PC-9 (cell line): ENCODE results near the gene PSMG4. TPM values are rescaled to one million over a fixed set of nuclear protein-coding genes. Genes with fewer than 3 reads are reported as not detected.

Experiments
- Bru-seq: library from RNA; stranded (reverse); fragments of 400-500 nt; gene quantifications from one replicate; lab custom pipeline; 2021; lab: Mats Ljungman, UMichigan
- BruChase-seq, 2 experiments: library from RNA; stranded (reverse); fragments of 400-500 nt; gene quantifications; one replicate each; lab custom pipeline; 2021; lab: Mats Ljungman, UMichigan
- BruUV-seq: library from RNA; stranded (reverse); fragments of 400-500 nt; replicated peaks from 2 replicates; lab custom pipeline; 2021; lab: Mats Ljungman, UMichigan
- CTCF ChIA-PET: fragments of 300-600 bp; sonication (Branson Sonifier 250); formaldehyde crosslinking; loops from one replicate; lab custom pipeline; 2022; ENCODE audit warnings: antibody characterized with exemption; lab: Charles Lee
- POLR2A ChIA-PET: fragments of 300-600 bp; sonication (Branson Sonifier 250); formaldehyde crosslinking; loops from one replicate; lab custom pipeline; 2022; ENCODE audit warnings: antibody characterized with exemption; ENCODE audit not compliant: unreplicated experiment; lab: Charles Lee
- DNase-seq, 2 experiments: peaks; one replicate each; pipeline versions ENCODE4 v3.0.0 to v3.0.0-alpha.2; 2015 to 2022; ENCODE audit warnings: mixed read lengths in 1 of 2
- H2AFZ ChIP-seq: fragments of 200-600 bp; sonication (generic); 2 replicates; pipeline ENCODE4 v1.8.1; 2017; ENCODE audit warnings: antibody characterized with exemption
- H3F3A ChIP-seq: fragments of 200-600 bp; sonication (generic); 2 replicates; pipeline ENCODE4 v1.8.1; 2017; ENCODE audit warnings: antibody characterized with exemption, mild to moderate bottlenecking, low read depth; ENCODE audit not compliant: insufficient read depth
- H3K27ac ChIP-seq: fragments of 200-600 bp; sonication (generic); 2 replicates; pipeline ENCODE4 v1.6.1; 2016; ENCODE audit warnings: mixed run types
- H3K27me3 ChIP-seq: fragments of 200-600 bp; sonication (generic); 2 replicates; pipeline ENCODE4 v1.6.1; 2016; ENCODE audit warnings: low read depth, mixed run types; ENCODE audit not compliant: insufficient read depth
- H3K36me3 ChIP-seq: fragments of 200-600 bp; sonication (generic); 2 replicates; pipeline ENCODE4 v1.6.1; 2016; ENCODE audit warnings: low read depth, mixed run types
- H3K4me1 ChIP-seq: fragments of 200-600 bp; sonication (generic); replicated peaks from 2 replicates; pipeline ENCODE4 v1.6.1; 2016; ENCODE audit warnings: mixed run types; ENCODE audit not compliant: insufficient read depth
- H3K4me2 ChIP-seq: fragments of 200-600 bp; sonication (generic); 2 replicates; pipeline ENCODE4 v1.6.1; 2017; ENCODE audit warnings: mixed run types
- H3K4me3 ChIP-seq: fragments of 200-600 bp; sonication (generic); 2 replicates; pipeline ENCODE4 v1.6.1; 2016; ENCODE audit warnings: mixed run types
- H3K79me2 ChIP-seq: fragments of 200-600 bp; sonication (generic); 2 replicates; pipeline ENCODE4 v1.6.1; 2017; ENCODE audit warnings: low read depth, mixed run types
- H3K9me2 ChIP-seq: fragments of 200-600 bp; sonication (generic); 2 replicates; pipeline ENCODE4 v1.8.1; 2017; ENCODE audit warnings: mild to moderate bottlenecking; ENCODE audit not compliant: insufficient read depth
- H3K9me3 ChIP-seq: fragments of 200-600 bp; sonication (generic); 2 replicates; pipeline ENCODE4 v1.8.1; 2016; ENCODE audit warnings: low read depth; ENCODE audit not compliant: insufficient read depth
- H4K20me1 ChIP-seq: fragments of 200-600 bp; sonication (generic); 2 replicates; pipeline ENCODE4 v1.8.1; 2017; ENCODE audit not compliant: insufficient read depth
- CTCF ChIP-seq: fragments of 200-600 bp; sonication (generic); conservative IDR thresholded peaks from 2 replicates; pipeline ENCODE4 v1.6.1; 2017; ENCODE audit warnings: mixed run types, antibody characterized with exemption, mild to moderate bottlenecking, moderate library complexity
- EZH2 ChIP-seq: fragments of 200-600 bp; sonication (generic); IDR thresholded peaks from 2 replicates; pipeline ENCODE4 v1.8.0; 2017; ENCODE audit warnings: antibody characterized with exemption, low read depth
- intact Hi-C: fragments of 100-400 bp; cut with micrococcal nuclease; formaldehyde crosslinking; loops from one replicate; pipeline ENCODE4 v1.10.0; 2022; ENCODE audit not compliant: unreplicated experiment
- long read RNA-seq: library from polyadenylated mRNA; stranded (forward); transcript quantifications from one replicate; pipeline ENCODE4 v2.0.0, GENCODE V29; 2022
- total RNA-seq: library from RNA; stranded (reverse); gene quantifications from 2 replicates; pipeline ENCODE4 v1.2.3, GENCODE V29; 2021

The PSMG4 gene
- total RNA-seq, result 33.8 and 47.6 TPM in 2 replicates
- Bru-seq, nascent RNA, result percentile 43 among the genes with signal in this experiment
- BruChase-seq, experiment 1, labeled RNA remaining after a 2-hour chase, result percentile 55 among the genes with signal in this experiment
- BruChase-seq, experiment 2, labeled RNA remaining after a 6-hour chase, result percentile 37 among the genes with signal in this experiment
- long read RNA-seq, transcript PSMG4-205 (4 exons, 629 nt), result minor isoform, 23 of 85 reads
- long read RNA-seq, transcript PSMG4-206 (3 exons, 838 nt), result major isoform, 50 of 85 reads
- long read RNA-seq, partial matches to known transcripts, result 1 of 85 reads
- long read RNA-seq, other reads (novel, unspliced or antisense), result 10 of 85 reads

DNA sequence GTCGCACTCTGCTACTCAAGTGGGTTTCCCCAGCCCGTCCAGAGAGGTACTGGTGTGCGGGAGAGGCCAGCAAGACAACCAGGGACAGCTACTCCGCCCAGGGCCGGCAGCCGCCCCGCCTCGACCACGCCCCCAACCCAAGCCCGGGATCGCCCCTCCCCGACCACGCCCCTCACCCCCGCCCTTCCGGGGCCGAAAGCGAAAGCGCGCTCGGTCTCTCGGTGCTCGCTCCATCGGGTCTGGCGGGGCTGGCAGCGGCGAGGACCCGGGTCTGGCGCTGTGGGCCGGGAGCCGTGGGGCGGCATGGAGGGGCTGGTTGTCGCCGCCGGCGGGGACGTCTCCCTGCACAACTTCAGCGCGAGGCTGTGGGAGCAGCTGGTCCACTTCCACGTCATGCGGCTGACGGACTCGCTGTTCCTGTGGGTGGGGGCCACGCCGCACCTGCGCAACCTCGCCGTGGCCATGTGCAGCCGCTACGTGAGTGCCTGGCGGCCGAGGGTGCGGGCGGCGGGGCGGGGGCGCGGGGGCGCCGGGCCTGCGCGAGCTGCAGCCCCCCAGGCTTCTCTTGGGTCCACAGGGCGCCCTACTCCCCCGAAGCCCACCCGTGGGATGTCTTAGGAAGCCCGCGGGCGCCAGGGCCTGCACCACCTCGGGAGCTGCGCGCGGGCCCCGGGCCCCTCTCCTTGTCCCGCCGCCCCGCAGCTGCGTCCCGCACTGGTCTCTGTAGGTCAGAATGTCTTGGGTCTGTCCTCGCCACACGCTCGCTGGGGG is at the start of gene PSMG4:
Gene PSMG4, plus strand, starts transcription at position 228 of the 771 bp plus-strand sequence. Its CDS starts 76 bp downstream, at position 304.
- Histone ChIP-seq H3K4me3 (peak within 1 kb of the TSS; percentile 81), H3F3A (no peaks in the 10 kb centered on the region), H2AFZ (peak within 1 kb of the TSS; percentile 82), H3K4me2 (peak within 1 kb of the TSS; percentile 91), H3K9me3 (no peaks in the 10 kb centered on the region), H3K27me3 (no peaks in the 10 kb centered on the region), H4K20me1 (no peaks in the 10 kb centered on the region; the same call in 1 of the 2 replicates), H3K79me2 (peaks cover 35% of the 10 kb centered on the region), H3K4me1 (0 out of 2 replicates have a peak, but pooled peaks cover 5% of the 10 kb centered on the region), H3K27ac (peak within 1 kb of the TSS; percentile 23), H3K9me2 (no peaks in the 10 kb centered on the region), H3K36me3 (no peaks in the 10 kb centered on the region)
- DNase-seq, result peak; percentile 41 to 93
- no peak for TF ChIP-seq EZH2
- TF ChIP-seq CTCF, result no peak
- ChIA-PET POLR2A (no interaction called here), CTCF (interaction anchor here (0.7 to 0.9 kb wide), 2 partner anchors 132 to 133 kb away, joined by 3 to 7 read pairs; no protein-coding TSS in a partner anchor)
- no TSS peak for BruUV-seq
- intact Hi-C loops, result loop anchor here (2.0 kb wide), 2 partner anchors 132 to 190 kb away; partner anchors contain the start of gene RIPK1

GRCh38 chr6:3209114-3210023 is 49.4 kb upstream of the PSMG4 start:
- TF ChIP-seq EZH2 (no peak), CTCF (no peak)
- Histone ChIP-seq H3K4me3 (peak overlapping the region; percentile 19; the same call in 1 of the 2 replicates), H2AFZ (peak overlapping the region; percentile 17; the same call in 1 of the 2 replicates), H3K27me3 (no peaks in the 10 kb centered on the region), H3K9me3 (no peaks in the 10 kb centered on the region), H4K20me1 (no peaks in the 10 kb centered on the region), H3K27ac (peak overlapping the region; percentile 83), H3K79me2 (no peaks in the 10 kb centered on the region), H3K36me3 (no peaks in the 10 kb centered on the region), H3K4me2 (peak overlapping the region; percentile 68), H3K9me2 (no peaks in the 10 kb centered on the region), H3F3A (peaks cover 15% of the 10 kb centered on the region; the same call in 1 of the 2 replicates), H3K4me1 (peaks cover 37% of the 10 kb centered on the region)
- CTCF ChIA-PET, result interaction anchor here (0.6 to 1.3 kb wide), 4 partner anchors 14 to 146 kb away, joined by 3 to 7 read pairs (median 3); partner anchors contain the start of gene TUBB2A
- intact Hi-C loops, result loop anchor here (1.0 to 5.0 kb wide), 2 partner anchors 49 to 82 kb away; no protein-coding TSS in a partner anchor
- BruUV-seq, result TSS peak; percentile 79
- DNase-seq, result peak; percentile 87 to 98
- POLR2A ChIA-PET, result interaction anchor here (0.5 to 0.8 kb wide), 4 partner anchors 34 to 799 kb away, joined by 3 to 7 read pairs (median 4); partner anchors contain the start of gene TUBB2A
